ENCODE data around the gene MEGF11. TPM values are rescaled to one million over a fixed set of nuclear protein-coding genes. Genes with fewer than 3 reads are reported as not detected.
A peak's percentile ranks its signal among the peaks of the same experiment; 100 is the strongest.

The MEGF11 gene
- total RNA-seq, 2 experiments from 2014 or later, result 3.3 to 6.8 TPM

DNA sequence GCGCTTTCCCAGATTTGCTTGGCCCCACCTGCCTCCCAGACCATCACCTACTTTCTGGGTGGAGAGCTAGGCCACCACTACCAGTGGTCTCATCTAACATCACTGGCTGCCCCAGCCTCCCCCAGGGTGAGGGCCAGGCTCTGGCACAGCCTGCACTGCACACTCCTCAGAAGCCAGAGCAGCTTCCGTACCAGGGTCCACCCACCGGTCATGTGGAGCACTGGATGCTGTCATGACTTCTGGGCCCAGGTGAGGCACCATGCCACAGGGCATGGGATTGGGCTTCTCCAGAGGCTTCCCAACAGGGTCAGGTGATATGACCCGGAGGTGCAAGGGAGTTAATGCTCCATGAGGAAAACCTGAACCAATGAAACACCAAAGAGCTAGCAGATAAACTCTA, 14.0 kb downstream of the MEGF11 start:
- Histone ChIP-seq H4K20me1 (ENCODE audit: insufficient read depth, low read length) (no peaks in the 10 kb centered on the region), H3K4me1 (ENCODE audit: insufficient read depth, low read length, poor library complexity, severe bottlenecking) (peaks cover 7% of the 10 kb centered on the region), H3K9me2 (ENCODE audit: insufficient read depth, low read length) (no peaks in the 10 kb centered on the region), H3K4me2 (ENCODE audit: low read length) (no peak overlapping the region), H3K27ac (ENCODE audit: low read depth, low read length, poor library complexity, severe bottlenecking) (no peak overlapping the region), H3K36me3 (ENCODE audit: insufficient read depth, low read length) (no peaks in the 10 kb centered on the region), H3K9me3 (ENCODE audit: low read length) (no peaks in the 10 kb centered on the region), H3K79me2 (ENCODE audit: insufficient read depth, low read depth, low read length) (no peaks in the 10 kb centered on the region), H2AFZ (ENCODE audit: low read length) (no peak overlapping the region), H3K4me3 (ENCODE audit: low read depth, low read length, poor library complexity, severe bottlenecking) (no peak overlapping the region)
- CTCF ChIA-PET (ENCODE audit: unreplicated experiment), result no interaction called here
- no peak for DNase-seq (ENCODE audit: low spot score)
- POLR2A ChIA-PET, result no interaction called here
- TF ChIP-seq CTCF (conservative IDR thresholded peaks at IDR 0.05; ENCODE audit: low read length), result no peak
- TF ChIP-seq EZH2phosphoT487 (IDR thresholded peaks at IDR 0.05; ENCODE audit: borderline replicate concordance, low read depth, low read length), result no peak
- BruUV-seq (replicated peaks), result no TSS peak
- intact Hi-C loops (cut with micrococcal nuclease; ENCODE audit: unreplicated experiment), result no loop called here

DNA sequence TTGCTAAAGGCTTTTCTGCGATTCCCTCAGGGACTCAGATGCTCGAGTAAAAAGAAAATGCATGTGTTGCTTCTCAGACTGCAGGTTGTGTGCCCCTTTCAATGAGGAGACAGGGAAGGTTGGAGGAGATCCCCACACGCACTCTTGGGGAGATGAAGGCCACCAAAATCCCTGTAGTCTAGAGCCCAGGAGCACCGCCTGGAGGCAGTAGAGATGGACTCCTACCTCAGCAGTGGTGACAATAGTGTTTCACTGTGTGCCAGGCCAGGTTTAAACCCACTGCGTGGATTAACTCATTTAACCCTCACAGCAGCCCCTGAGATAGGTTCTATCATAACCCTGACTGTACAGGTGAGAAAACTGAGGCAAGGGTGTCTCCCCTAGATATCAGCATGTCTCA, 15.2 kb downstream of the MEGF11 start:
- TF ChIP-seq CTCF (conservative IDR thresholded peaks at IDR 0.05; ENCODE audit: low read length), result 0 out of 2 replicates have a peak, but pooled peaks have one; percentile 8
- TF ChIP-seq EZH2phosphoT487 (IDR thresholded peaks at IDR 0.05; ENCODE audit: borderline replicate concordance, low read depth, low read length), result no peak
- Histone ChIP-seq H3K27ac (ENCODE audit: low read depth, low read length, poor library complexity, severe bottlenecking) (no peak overlapping the region), H3K4me1 (ENCODE audit: insufficient read depth, low read length, poor library complexity, severe bottlenecking) (peaks cover 7% of the 10 kb centered on the region), H3K4me3 (ENCODE audit: low read depth, low read length, poor library complexity, severe bottlenecking) (no peak overlapping the region), H2AFZ (ENCODE audit: low read length) (no peak overlapping the region), H4K20me1 (ENCODE audit: insufficient read depth, low read length) (no peaks in the 10 kb centered on the region), H3K9me2 (ENCODE audit: insufficient read depth, low read length) (no peaks in the 10 kb centered on the region), H3K79me2 (ENCODE audit: insufficient read depth, low read depth, low read length) (no peaks in the 10 kb centered on the region), H3K36me3 (ENCODE audit: insufficient read depth, low read length) (no peaks in the 10 kb centered on the region), H3K4me2 (ENCODE audit: low read length) (no peak overlapping the region), H3K9me3 (ENCODE audit: low read length) (no peaks in the 10 kb centered on the region)
- BruUV-seq (replicated peaks), result no TSS peak
- POLR2A ChIA-PET, result interaction anchor here (0.6 kb wide), 3 partner anchors 56 to 182 kb away, joined by 3 read pairs; no protein-coding TSS in a partner anchor
- CTCF ChIA-PET (ENCODE audit: unreplicated experiment), result no interaction called here
- no peak for DNase-seq (ENCODE audit: low spot score)
- intact Hi-C loops (cut with micrococcal nuclease; ENCODE audit: unreplicated experiment), result no loop called here

DNA sequence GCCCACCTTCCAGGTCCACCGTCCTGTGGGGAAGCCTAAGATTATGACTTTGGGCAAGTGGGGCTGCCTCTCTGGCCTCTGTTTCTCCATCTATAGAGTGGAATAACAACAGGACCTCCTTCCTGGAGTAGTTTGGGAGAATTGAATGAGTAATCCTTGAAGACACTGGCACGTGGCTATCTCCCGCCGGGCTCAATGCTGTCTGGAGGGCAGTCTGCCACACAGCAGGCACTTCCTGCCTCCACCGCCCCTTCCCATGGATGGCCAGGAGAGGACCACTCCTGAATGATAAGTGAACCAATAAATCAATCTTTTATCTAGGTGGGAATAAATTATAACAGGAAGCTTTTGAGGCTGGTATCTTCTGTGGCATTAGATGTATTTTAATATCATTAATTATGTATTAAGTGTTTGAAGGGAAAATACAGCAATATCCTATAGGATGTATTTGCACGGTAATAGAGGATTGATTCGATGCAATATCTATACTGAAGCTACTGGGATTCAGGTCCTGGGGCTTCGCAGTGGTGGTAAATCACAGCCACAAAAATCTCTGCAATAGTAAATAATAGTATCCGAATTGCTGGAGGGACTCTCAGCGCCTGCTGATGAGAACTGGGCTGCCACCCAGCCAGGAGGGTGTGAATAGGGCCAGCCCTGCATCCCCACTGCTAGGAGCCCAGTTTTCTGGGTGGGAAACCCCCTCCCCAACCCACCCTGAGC, 15.9 kb downstream of the MEGF11 start:
- no peak for DNase-seq (ENCODE audit: low spot score)
- BruUV-seq (replicated peaks), result no TSS peak

More for the DNA sequence above, 15.9 kb downstream of the MEGF11 start:
- H3K4me2 ChIP-seq (ENCODE audit: low read length), result no peak overlapping the region
- intact Hi-C loops (cut with micrococcal nuclease; ENCODE audit: unreplicated experiment), result no loop called here
- no peaks in the 10 kb centered on the region for H3K9me3 ChIP-seq (ENCODE audit: low read length)
- POLR2A ChIA-PET, result interaction anchor here (0.6 kb wide), 1 partner anchor 131 kb away, joined by 3 read pairs; no protein-coding TSS in a partner anchor
- no peaks in the 10 kb centered on the region for H3K36me3 ChIP-seq (ENCODE audit: insufficient read depth, low read length)
- TF ChIP-seq EZH2phosphoT487 (IDR thresholded peaks at IDR 0.05; ENCODE audit: borderline replicate concordance, low read depth, low read length) (no peak), CTCF (conservative IDR thresholded peaks at IDR 0.05; ENCODE audit: low read length) (no peak)
- no peaks in the 10 kb centered on the region for H3K9me2 ChIP-seq (ENCODE audit: insufficient read depth, low read length)
- no peak overlapping the region for H3K4me3 ChIP-seq (ENCODE audit: low read depth, low read length, poor library complexity, severe bottlenecking)
- H4K20me1 ChIP-seq (ENCODE audit: insufficient read depth, low read length), result no peaks in the 10 kb centered on the region
- CTCF ChIA-PET (ENCODE audit: unreplicated experiment), result no interaction called here
- H3K4me1 ChIP-seq (ENCODE audit: insufficient read depth, low read length, poor library complexity, severe bottlenecking), result peaks cover 7% of the 10 kb centered on the region
- no peaks in the 10 kb centered on the region for H3K79me2 ChIP-seq (ENCODE audit: insufficient read depth, low read depth, low read length)
- H2AFZ ChIP-seq (ENCODE audit: low read length), result no peak overlapping the region
- H3K27ac ChIP-seq (ENCODE audit: low read depth, low read length, poor library complexity, severe bottlenecking), result no peak overlapping the region
